KMS-11 (cell line): ENCODE data around the gene STX8.

Source experiments
- H2AFZ ChIP-seq: fragments of 200-600 bp; sonication (generic); 2 replicates; pipeline ENCODE4 v1.6.1; 2016; ENCODE audit warnings: antibody characterized with exemption, mixed run types, low read depth
- H3K27ac ChIP-seq: fragments of 200-600 bp; sonication (generic); 2 replicates; pipeline ENCODE4 v1.6.1; 2016; ENCODE audit warnings: mild to moderate bottlenecking, mixed run types
- H3K27me3 ChIP-seq: fragments of 200-600 bp; sonication (generic); 2 replicates; pipeline ENCODE4 v1.6.1; 2017; ENCODE audit warnings: mild to moderate bottlenecking, low read depth, mixed run types, moderate library complexity; ENCODE audit not compliant: insufficient read depth
- H3K36me3 ChIP-seq: fragments of 200-600 bp; sonication (generic); 2 replicates; pipeline ENCODE4 v1.6.1; 2017; ENCODE audit warnings: mild to moderate bottlenecking, mixed run types; ENCODE audit not compliant: insufficient read depth
- H3K4me1 ChIP-seq: fragments of 200-600 bp; sonication (generic); 2 replicates; pipeline ENCODE4 v1.6.1; 2016; ENCODE audit warnings: mild to moderate bottlenecking, low read depth, mixed run types; ENCODE audit not compliant: poor library complexity, severe bottlenecking
- H3K4me2 ChIP-seq: fragments of 200-600 bp; sonication (generic); 2 replicates; pipeline ENCODE4 v1.7.0; 2016; ENCODE audit warnings: mild to moderate bottlenecking, mixed run types
- H3K4me3 ChIP-seq: fragments of 200-600 bp; sonication (generic); IDR thresholded peaks from 2 replicates; pipeline ENCODE4 v1.6.1; 2017; ENCODE audit warnings: low read depth, low read length, mixed read lengths; ENCODE audit not compliant: insufficient read depth
- H3K79me2 ChIP-seq: fragments of 200-600 bp; sonication (generic); 2 replicates; pipeline ENCODE4 v1.6.1; 2016; ENCODE audit warnings: low read depth, mixed run types; ENCODE audit not compliant: insufficient read depth
- H3K9ac ChIP-seq: fragments of 200-600 bp; sonication (generic); 2 replicates; pipeline ENCODE4 v1.6.1; 2016; ENCODE audit warnings: mild to moderate bottlenecking, mixed run types
- H4K20me1 ChIP-seq: fragments of 200-600 bp; sonication (generic); 2 replicates; pipeline ENCODE4 v1.6.1; 2016; ENCODE audit warnings: mild to moderate bottlenecking, mixed run types; ENCODE audit not compliant: insufficient read depth
- TF ChIP-seq, protein P1 (sequence below): fragments of 200-600 bp; sonication (generic); conservative IDR thresholded peaks from 2 replicates; pipeline ENCODE4 v1.6.1; 2017; ENCODE audit warnings: low read depth, mild to moderate bottlenecking, antibody characterized with exemption, low read length, moderate library complexity, mixed read lengths

The STX8 gene

DNA sequence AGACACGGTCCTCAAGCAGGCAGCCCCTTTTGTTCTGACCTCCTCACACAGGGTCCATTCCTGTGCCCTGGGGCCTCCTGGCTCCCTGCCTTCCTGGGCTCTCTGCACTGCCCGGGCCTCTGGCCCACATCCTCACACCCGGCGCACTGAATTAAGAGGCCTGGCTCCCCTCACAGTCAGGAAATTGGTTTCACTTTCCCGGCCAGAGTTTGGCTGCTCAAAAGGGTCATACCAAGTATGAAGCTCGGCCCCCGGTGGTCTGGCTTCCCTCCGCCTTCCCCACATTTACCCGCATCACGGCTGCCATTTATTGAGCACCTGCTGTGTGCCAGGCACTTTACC lies 334.3 kb downstream of the STX8 start:
- Histone ChIP-seq H3K27ac (no peak overlapping the region), H2AFZ (no peak overlapping the region), H3K79me2 (no peaks in the 10 kb centered on the region), H3K27me3 (no peaks in the 10 kb centered on the region), H3K4me3 (no peak overlapping the region), H3K36me3 (no peaks in the 10 kb centered on the region), H4K20me1 (no peaks in the 10 kb centered on the region), H3K4me1 (no peaks in the 10 kb centered on the region), H3K4me2 (no peak overlapping the region), H3K9ac (no peak overlapping the region)
- TF ChIP-seq, protein P1, sequence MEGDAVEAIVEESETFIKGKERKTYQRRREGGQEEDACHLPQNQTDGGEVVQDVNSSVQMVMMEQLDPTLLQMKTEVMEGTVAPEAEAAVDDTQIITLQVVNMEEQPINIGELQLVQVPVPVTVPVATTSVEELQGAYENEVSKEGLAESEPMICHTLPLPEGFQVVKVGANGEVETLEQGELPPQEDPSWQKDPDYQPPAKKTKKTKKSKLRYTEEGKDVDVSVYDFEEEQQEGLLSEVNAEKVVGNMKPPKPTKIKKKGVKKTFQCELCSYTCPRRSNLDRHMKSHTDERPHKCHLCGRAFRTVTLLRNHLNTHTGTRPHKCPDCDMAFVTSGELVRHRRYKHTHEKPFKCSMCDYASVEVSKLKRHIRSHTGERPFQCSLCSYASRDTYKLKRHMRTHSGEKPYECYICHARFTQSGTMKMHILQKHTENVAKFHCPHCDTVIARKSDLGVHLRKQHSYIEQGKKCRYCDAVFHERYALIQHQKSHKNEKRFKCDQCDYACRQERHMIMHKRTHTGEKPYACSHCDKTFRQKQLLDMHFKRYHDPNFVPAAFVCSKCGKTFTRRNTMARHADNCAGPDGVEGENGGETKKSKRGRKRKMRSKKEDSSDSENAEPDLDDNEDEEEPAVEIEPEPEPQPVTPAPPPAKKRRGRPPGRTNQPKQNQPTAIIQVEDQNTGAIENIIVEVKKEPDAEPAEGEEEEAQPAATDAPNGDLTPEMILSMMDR: no peak

DNA sequence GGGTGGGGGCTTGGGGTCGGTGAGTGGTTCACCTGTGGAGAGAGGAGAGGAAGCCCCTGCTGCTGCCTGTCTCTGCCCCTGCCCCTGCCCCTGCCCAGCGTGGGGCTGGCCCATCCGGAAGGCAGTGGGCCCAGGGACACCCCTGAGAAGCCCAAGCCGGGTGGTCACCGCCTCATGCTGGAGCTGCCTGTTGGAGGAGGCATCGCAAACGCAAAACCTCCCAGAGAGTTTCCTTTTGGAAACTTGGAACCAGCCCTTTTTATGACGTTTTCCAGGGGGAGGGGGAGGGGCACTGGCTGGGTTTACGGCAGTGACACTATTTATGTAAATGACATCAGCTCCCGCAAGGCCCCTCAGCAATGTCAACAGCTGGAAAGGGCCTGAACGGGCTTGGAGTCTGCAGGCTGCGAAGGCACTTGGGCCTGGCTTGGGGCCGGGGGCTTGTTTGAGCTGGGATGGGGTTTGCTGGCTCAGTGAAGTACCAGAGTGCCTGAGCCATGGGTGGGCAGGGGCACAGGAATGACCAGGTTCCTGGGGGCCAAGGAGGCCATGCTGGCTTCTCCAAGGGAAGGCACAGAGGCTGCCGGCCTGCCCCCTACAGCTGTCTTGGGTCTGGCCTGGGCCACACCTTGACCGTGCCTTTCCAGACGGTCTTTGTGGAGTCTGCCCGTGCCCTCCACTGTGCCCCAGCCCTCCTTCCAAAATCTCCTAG lies 334.8 kb downstream of the STX8 start:
- no peaks in the 10 kb centered on the region for H3K27me3 ChIP-seq
- no peak overlapping the region for H2AFZ ChIP-seq
- no peaks in the 10 kb centered on the region for H3K36me3 ChIP-seq
- H4K20me1 ChIP-seq: no peaks in the 10 kb centered on the region
- no peak overlapping the region for H3K27ac ChIP-seq
- H3K79me2 ChIP-seq: no peaks in the 10 kb centered on the region
- TF ChIP-seq, protein P1: no peak
- no peak overlapping the region for H3K4me2 ChIP-seq
- H3K9ac ChIP-seq: peak overlapping the region; percentile 30; the same call in 1 of the 2 replicates
- no peak overlapping the region for H3K4me3 ChIP-seq
- no peaks in the 10 kb centered on the region for H3K4me1 ChIP-seq

DNA sequence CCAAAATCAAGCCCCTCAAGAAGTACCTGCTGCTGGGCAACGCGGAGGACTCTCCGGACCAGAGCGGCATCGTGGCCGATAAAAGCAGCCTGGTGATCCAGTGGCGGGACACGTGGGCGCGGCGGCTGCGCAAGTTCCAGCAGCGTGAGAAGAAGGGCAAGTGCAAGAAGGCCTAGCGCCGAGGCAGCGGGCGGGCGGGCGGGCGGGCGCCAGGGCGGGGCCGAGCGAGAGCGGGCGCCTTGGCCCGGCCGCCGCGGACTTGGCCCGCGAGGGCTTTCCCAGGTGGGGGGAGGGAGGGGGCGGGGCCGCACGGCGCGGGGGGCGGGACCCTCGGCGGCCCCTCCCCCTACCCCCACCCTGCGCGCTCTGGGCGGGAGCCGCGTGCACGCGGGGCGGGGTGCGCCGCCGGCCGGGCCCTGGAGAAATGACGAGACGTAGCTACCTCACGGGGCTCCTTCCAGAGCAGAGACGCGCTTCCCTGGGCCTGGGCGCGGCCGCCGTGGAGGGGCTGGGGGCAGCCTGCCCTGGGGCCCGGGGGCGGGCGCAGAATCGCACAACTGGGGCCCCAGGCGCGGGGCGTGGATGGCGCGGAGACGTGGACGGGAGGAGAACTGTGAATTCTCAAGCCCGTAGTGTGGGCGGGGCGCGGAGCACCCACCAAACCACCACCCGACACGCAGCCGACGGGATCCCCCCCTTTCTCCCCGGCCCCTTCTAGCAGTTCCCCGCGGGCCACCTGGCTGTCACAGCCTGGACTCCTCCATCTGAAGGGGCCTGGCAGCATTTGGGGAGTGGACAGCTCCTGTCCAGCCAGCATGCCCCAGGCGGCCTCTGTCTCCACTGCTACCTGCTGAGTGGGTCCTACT lies 335.6 kb downstream of the STX8 start:
- Histone ChIP-seq H3K4me1 (no peaks in the 10 kb centered on the region), H3K27ac (no peak overlapping the region), H3K79me2 (no peaks in the 10 kb centered on the region), H2AFZ (no peak overlapping the region), H3K4me3 (no peak overlapping the region), H3K36me3 (no peaks in the 10 kb centered on the region), H4K20me1 (no peaks in the 10 kb centered on the region), H3K4me2 (no peak overlapping the region), H3K9ac (peak overlapping the region; percentile 30; the same call in 1 of the 2 replicates), H3K27me3 (no peaks in the 10 kb centered on the region)
- TF ChIP-seq, protein P1: no peak

DNA sequence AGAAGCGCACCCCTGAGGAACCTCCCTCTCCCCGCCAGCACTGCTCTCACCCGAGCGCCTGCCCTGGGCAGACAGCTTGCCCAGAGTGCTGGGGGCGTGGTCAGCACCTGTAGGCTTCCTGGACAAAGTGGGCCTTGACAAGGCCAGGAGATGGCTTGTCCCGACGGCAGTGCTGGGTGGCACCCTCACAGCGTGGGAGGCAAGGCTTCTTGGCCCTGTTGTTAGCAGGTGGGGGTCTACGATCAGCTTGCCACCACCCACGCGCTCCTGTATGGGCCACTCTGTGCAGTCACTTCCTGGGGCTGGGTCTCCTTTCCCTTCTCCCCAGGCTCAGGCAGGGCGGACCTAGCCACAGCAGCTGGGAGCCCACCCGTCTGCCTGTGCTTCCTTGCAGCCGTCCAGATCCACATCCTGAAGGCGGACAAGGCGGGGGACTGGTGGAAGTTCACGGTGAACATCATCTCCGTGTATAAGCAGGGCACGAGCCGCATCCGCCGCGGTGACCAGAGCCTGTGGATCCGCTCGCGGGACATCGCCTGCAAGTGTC lies 336.3 kb downstream of the STX8 start:
- Histone ChIP-seq H3K4me3 (no peak overlapping the region), H3K27ac (no peak overlapping the region), H3K4me1 (no peaks in the 10 kb centered on the region), H3K79me2 (no peaks in the 10 kb centered on the region), H3K9ac (no peak overlapping the region), H4K20me1 (no peaks in the 10 kb centered on the region), H2AFZ (no peak overlapping the region), H3K4me2 (no peak overlapping the region), H3K36me3 (no peaks in the 10 kb centered on the region), H3K27me3 (no peaks in the 10 kb centered on the region)
- TF ChIP-seq, protein P1: no peak
